ENCODE data around the gene SLC6A16.
"Not testable (repeated sequence)": the region's sequence is repeated elsewhere in the genome, so short reads cannot be mapped to it uniquely, and the experiment has no call there.

SLC6A16 gene

GRCh38 chr19:49344505-49345423 lies 19.8 kb upstream of the SLC6A16 start:
- no peak for DNase-seq

- no peak for DNase-seq
These were observed 18.1 kb upstream of the SLC6A16 start for GRCh38 chr19:49343123-49343522.

GRCh38 chr19:49342291-49342721 lies 17.3 kb upstream of the SLC6A16 start:
- DNase-seq, result no peak

- DNase-seq, result no peak
These were observed 16.1 kb upstream of the SLC6A16 start for GRCh38 chr19:49340865-49341718.

- peak in 1 of 2 experiments; percentile 44 for DNase-seq
These were observed 15.3 kb upstream of the SLC6A16 start for GRCh38 chr19:49340069-49340864.

GRCh38 chr19:49339301-49340068 lies 14.5 kb upstream of the SLC6A16 start:
- peak in 1 of 2 experiments; percentile 68 for DNase-seq

- peak in 1 of 2 experiments; percentile 29 for DNase-seq
These were observed 13.8 kb upstream of the SLC6A16 start for GRCh38 chr19:49338691-49339300.

- no peak for DNase-seq
These were observed 13.2 kb upstream of the SLC6A16 start for GRCh38 chr19:49338023-49338677.

- no peak for DNase-seq
These were observed 12.5 kb upstream of the SLC6A16 start for GRCh38 chr19:49337267-49338022.

GRCh38 chr19:49336482-49337266 lies 11.7 kb upstream of the SLC6A16 start:
- no peak for DNase-seq

- no peak for DNase-seq
These were observed 10.9 kb upstream of the SLC6A16 start for GRCh38 chr19:49335784-49336481.

GRCh38 chr19:49335071-49335783 lies 10.2 kb upstream of the SLC6A16 start, which contains the start of gene CD37:
Gene CD37, plus strand, starts transcription at chr19:49335406. Its CDS starts 135 bp downstream, at chr19:49335541.
- DNase-seq, result no peak

- no peak for DNase-seq
These were observed 8.9 kb upstream of the SLC6A16 start for GRCh38 chr19:49333811-49334288.

GRCh38 chr19:49333418-49333805 lies 8.4 kb upstream of the SLC6A16 start:
- no peak for DNase-seq

GRCh38 chr19:49332691-49333417 lies 7.9 kb upstream of the SLC6A16 start:
- not testable (repeated sequence) for DNase-seq

GRCh38 chr19:49331616-49332055 lies 6.6 kb upstream of the SLC6A16 start:
- peak in 1 of 2 experiments; percentile 37 for DNase-seq

GRCh38 chr19:49331187-49331586 lies 6.2 kb upstream of the SLC6A16 start:
- not testable (repeated sequence) for DNase-seq

Measured in SW 1271 (cell line).